ENCODE results near the gene CEP131. TPM values are rescaled to one million over a fixed set of nuclear protein-coding genes. Genes with fewer than 3 reads are reported as not detected.

The CEP131 gene
- total and polyA plus RNA-seq, 7 donors: 3.7 to 8.6 (median 4.9) TPM

- no peaks in the 10 kb centered on the region for H3K27me3 ChIP-seq (ENCODE audit: insufficient read depth in 3 of 3, low read length in 2 of 3)
- no peaks in the 10 kb centered on the region for H3K4me1 ChIP-seq
- no peak overlapping the region for H3K27ac ChIP-seq
- DNase-seq (no peak), ATAC-seq (no peak)
- H3K4me3 ChIP-seq: no peak overlapping the region
- TF ChIP-seq CTCF (IDR thresholded peaks at IDR 0.05): no peak
- 83 to 88% (median 85%) methylated on average over 20 to 21 of the region's 21 CpGs for WGBS, 3 donors
- intact Hi-C loops (cut with DNase I): no loop called here
- H3K9me3 ChIP-seq: no peaks in the 10 kb centered on the region
- peaks cover 0 to 3% of the 10 kb centered on the region in 2 donors for H3K36me3 ChIP-seq (ENCODE audit: insufficient read depth in 1 of 2, low read depth in 1 of 2)
These were observed 14.9 kb downstream of the CEP131 start for GRCh38 chr17:81207610-81208581.

GRCh38 chr17:81206657-81207056 lies 16.1 kb downstream of the CEP131 start:
- no peak for ATAC-seq

DNA sequence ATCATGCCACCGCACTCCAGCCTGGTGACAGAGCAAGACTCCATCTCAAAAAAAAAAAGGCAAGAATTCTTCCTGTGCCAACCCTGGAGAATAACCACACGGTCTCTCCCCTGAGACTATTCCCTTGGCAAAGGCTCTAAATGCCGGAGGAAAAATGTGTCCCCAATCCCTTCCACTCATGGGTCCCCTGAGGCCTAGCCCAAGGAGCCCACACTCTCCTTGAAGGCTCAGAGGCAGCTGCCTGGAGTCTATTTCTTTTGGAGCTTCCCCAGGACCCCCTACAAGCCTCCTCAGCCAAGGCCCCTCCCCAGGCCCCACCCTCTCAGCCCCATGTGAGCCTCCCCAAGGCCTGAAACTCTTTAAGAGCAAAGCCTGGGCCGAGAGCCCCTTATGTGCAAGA lies 16.6 kb downstream of the CEP131 start:
- no peaks in the 10 kb centered on the region for H3K9me3 ChIP-seq
- H3K27me3 ChIP-seq (ENCODE audit: insufficient read depth in 3 of 3, low read length in 2 of 3): no peaks in the 10 kb centered on the region
- intact Hi-C loops (cut with DNase I): no loop called here
- ATAC-seq (no peak), DNase-seq (no peak)
- TF ChIP-seq CTCF (IDR thresholded peaks at IDR 0.05): no peak
- H3K36me3 ChIP-seq (ENCODE audit: insufficient read depth in 1 of 2, low read depth in 1 of 2): peaks cover 0 to 3% of the 10 kb centered on the region in 2 donors
- no peaks in the 10 kb centered on the region for H3K4me1 ChIP-seq
- 72 to 83% (median 77%) methylated on average over 4 of the region's 4 CpGs for WGBS, 3 donors
- no peak overlapping the region for H3K27ac ChIP-seq
- no peak overlapping the region for H3K4me3 ChIP-seq

More at GRCh38 chr17:81206657-81207056, 16.1 kb downstream of the CEP131 start:
- H3K9me3 ChIP-seq: no peaks in the 10 kb centered on the region
- H3K4me3 ChIP-seq: no peak overlapping the region
- peaks cover 0 to 3% of the 10 kb centered on the region in 2 donors for H3K36me3 ChIP-seq (ENCODE audit: insufficient read depth in 1 of 2, low read depth in 1 of 2)
- no peaks in the 10 kb centered on the region for H3K27me3 ChIP-seq (ENCODE audit: insufficient read depth in 3 of 3, low read length in 2 of 3)
- H3K27ac ChIP-seq: no peak overlapping the region
- TF ChIP-seq CTCF (IDR thresholded peaks at IDR 0.05): no peak
- H3K4me1 ChIP-seq: no peaks in the 10 kb centered on the region
- intact Hi-C loops (cut with DNase I): no loop called here
- DNase-seq: no peak
- WGBS, 3 donors: 91 to 97% (median 94%) methylated on average over 12 of the region's 12 CpGs

- peaks cover 0 to 3% of the 10 kb centered on the region in 2 donors for H3K36me3 ChIP-seq (ENCODE audit: insufficient read depth in 1 of 2, low read depth in 1 of 2)
- no peak overlapping the region for H3K27ac ChIP-seq
- DNase-seq: no peak
- ATAC-seq: no peak
- 80 to 84% (median 83%) methylated on average over 10 of the region's 10 CpGs for WGBS, 3 donors
- no peaks in the 10 kb centered on the region for H3K27me3 ChIP-seq (ENCODE audit: insufficient read depth in 3 of 3, low read length in 2 of 3)
- no peaks in the 10 kb centered on the region for H3K9me3 ChIP-seq
- no peak for TF ChIP-seq CTCF (IDR thresholded peaks at IDR 0.05)
- no peak overlapping the region for H3K4me3 ChIP-seq
- intact Hi-C loops (cut with DNase I): loop anchor here in 1 of 2 donors (5.0 kb wide), 1 partner anchor 62 kb away; no protein-coding TSS in a partner anchor
- H3K4me1 ChIP-seq: no peaks in the 10 kb centered on the region
These were observed 18.2 kb downstream of the CEP131 start for GRCh38 chr17:81204578-81204977.
